Measurements from ENCODE around the gene DLG2.

DLG2 gene

DNA sequence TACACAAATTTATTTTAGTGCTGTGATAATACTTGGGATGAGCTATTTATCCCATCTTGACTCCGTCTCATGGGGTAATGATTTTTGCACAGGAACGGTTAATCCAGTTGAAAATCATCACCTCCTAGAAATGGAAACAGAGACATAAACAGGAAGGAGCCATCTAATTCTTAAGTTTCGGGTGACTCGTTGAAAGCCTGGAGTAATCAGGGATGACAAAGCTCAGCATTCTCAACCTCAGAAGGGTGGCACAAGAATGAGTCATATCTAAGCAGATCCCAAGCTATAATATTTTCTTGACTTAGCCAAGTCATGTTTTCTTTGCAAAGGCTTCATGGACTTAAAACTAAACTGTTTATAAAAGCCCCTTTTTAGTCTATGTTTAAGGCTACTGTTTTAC, 2060.2 kb downstream of the DLG2 start:
- no peaks in the 10 kb centered on the region for H3K27me3 ChIP-seq (ENCODE audit: insufficient read depth, poor library complexity, severe bottlenecking)
- H3K4me3 ChIP-seq (replicated peaks; ENCODE audit: insufficient read depth, low read length), result no peak overlapping the region
- no peak overlapping the region for H3K27ac ChIP-seq (replicated peaks)
- no peak for DNase-seq (ENCODE audit: low read depth in 1 of 2, low spot score in 1 of 2)
- no peak for TF ChIP-seq GABPA (IDR thresholded peaks at IDR 0.05; ENCODE audit: low read depth)
- no peak for TF ChIP-seq REST (IDR thresholded peaks at IDR 0.05; ENCODE audit: insufficient replicate concordance, low read depth)
- no peak for TF ChIP-seq SPI1 (IDR thresholded peaks at IDR 0.05; ENCODE audit: borderline replicate concordance, low read depth)
- no peak for TF ChIP-seq CTCF (IDR thresholded peaks at IDR 0.05; ENCODE audit: insufficient read depth, low read length)
- TF ChIP-seq POLR2AphosphoS5 (IDR thresholded peaks at IDR 0.05; ENCODE audit: low read depth), result no peak

DNA sequence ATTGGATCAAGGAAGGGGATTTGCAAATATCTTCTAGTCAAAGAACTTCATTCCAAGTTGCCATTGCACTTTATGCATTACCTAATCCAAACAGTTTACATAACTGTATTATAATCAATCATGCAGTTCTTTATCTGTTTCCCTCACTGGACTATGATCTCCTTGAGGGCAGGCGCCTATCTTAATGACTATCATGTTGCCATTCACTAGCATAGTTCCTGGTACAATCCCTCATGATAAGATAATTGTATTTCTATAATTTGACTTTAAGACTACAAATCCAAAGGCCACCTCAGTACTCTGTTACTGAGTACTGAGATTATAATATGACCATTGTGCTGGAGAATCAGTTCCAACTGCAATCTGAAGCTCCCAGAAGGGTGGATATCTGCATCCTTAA, 2062.3 kb downstream of the DLG2 start:
- Histone ChIP-seq H3K27ac (replicated peaks) (no peak overlapping the region), H3K27me3 (ENCODE audit: insufficient read depth, poor library complexity, severe bottlenecking) (no peaks in the 10 kb centered on the region), H3K4me3 (replicated peaks; ENCODE audit: insufficient read depth, low read length) (no peak overlapping the region)
- DNase-seq (ENCODE audit: low read depth in 1 of 2, low spot score in 1 of 2), result no peak
- TF ChIP-seq SPI1 (IDR thresholded peaks at IDR 0.05; ENCODE audit: borderline replicate concordance, low read depth) (no peak), CTCF (IDR thresholded peaks at IDR 0.05; ENCODE audit: insufficient read depth, low read length) (no peak), POLR2AphosphoS5 (IDR thresholded peaks at IDR 0.05; ENCODE audit: low read depth) (no peak), REST (IDR thresholded peaks at IDR 0.05; ENCODE audit: insufficient replicate concordance, low read depth) (no peak), GABPA (IDR thresholded peaks at IDR 0.05; ENCODE audit: low read depth) (no peak)

GRCh38 chr11:83558281-83558680, 2068.9 kb downstream of the DLG2 start:
- TF ChIP-seq REST (IDR thresholded peaks at IDR 0.05; ENCODE audit: insufficient replicate concordance, low read depth) (no peak), CTCF (IDR thresholded peaks at IDR 0.05; ENCODE audit: insufficient read depth, low read length) (no peak), POLR2AphosphoS5 (IDR thresholded peaks at IDR 0.05; ENCODE audit: low read depth) (no peak), GABPA (IDR thresholded peaks at IDR 0.05; ENCODE audit: low read depth) (no peak), SPI1 (IDR thresholded peaks at IDR 0.05; ENCODE audit: borderline replicate concordance, low read depth) (no peak)
- no peak for DNase-seq (ENCODE audit: low read depth in 1 of 2, low spot score in 1 of 2)
- Histone ChIP-seq H3K27ac (replicated peaks) (no peak overlapping the region), H3K4me3 (replicated peaks; ENCODE audit: insufficient read depth, low read length) (no peak overlapping the region), H3K27me3 (ENCODE audit: insufficient read depth, poor library complexity, severe bottlenecking) (no peaks in the 10 kb centered on the region)
